Endothelial cell of hepatic sinusoid (primary cell): Measurements from ENCODE around the gene DMPK.
"Not testable (repeated sequence)": the region's sequence is repeated elsewhere in the genome, so short reads cannot be mapped to it uniquely, and the experiment has no call there.

Experiments
- in situ Hi-C: cut with HindIII; loops from 2 replicates; pipeline ENCODE4 v1.10.0; 2017; ENCODE audit warnings: low sequenced_read_pairs

The DMPK gene

DNA sequence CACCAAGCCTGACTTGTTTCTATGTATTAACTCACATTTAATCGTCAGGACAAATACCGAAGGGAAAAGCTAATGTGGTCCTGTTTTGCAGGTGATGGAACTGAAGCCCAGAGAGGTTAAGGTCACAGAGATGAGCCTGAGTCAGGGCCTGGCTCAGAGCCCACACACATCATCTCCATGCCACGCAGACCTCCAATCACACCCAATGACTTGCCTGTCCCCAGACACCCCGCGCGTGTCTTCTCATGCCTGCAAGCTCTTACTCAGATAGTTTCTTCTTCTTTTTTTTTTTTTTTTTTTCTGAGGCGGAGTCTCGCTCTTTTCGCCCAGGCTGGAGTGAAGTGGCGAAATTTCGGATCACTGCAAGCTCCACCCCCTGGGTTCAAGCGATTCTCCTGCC is 29.7 kb downstream of the DMPK start:
- in situ Hi-C loops: no loop called here

DNA sequence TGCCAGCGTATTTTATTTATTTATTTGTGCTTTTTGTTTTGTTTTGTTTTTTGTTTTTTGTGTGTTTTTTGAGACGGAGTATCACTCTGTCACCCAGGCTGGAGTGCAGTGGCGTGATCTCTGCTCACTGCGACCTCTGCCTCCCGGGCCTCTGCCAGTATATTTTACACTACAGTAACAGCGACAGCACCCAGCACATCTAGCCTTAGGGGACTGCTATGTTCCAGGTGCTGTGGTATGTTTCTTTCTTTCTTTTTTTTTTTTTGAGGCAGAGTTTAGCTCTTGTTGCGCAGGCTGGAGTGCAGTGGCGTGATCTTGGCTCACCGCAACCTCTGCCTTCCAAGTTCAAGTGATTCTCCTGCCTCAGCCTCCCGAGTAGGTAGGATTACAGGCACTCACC is 30.8 kb downstream of the DMPK start:
- in situ Hi-C loops: not testable (repeated sequence)

- in situ Hi-C loops: no loop called here
Observed at GRCh38 chr19:45747513-45747912, 34.8 kb downstream of the DMPK start.

- in situ Hi-C loops: no loop called here
Observed at GRCh38 chr19:45746866-45747265, 35.4 kb downstream of the DMPK start.

DNA sequence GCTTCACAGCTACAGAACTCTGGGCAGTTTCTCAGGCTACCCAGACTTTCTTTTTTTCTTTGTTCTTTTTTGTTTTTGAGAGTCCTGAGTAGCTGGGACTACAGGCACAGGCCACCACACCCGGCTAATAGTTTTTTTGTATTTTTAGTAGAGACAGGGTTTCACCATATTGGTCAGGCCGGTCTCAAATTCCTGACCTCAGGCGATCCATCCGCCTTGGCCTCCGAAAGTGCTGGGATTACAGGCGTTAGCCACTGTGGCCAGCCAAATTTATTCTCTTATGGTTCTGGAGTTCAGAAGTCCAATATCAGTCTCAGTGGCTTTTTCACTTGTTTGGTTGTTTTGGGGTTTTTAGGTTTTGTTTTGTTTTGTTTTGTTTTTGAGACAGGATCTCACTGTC is 36.7 kb downstream of the DMPK start:
- in situ Hi-C loops: no loop called here

DNA sequence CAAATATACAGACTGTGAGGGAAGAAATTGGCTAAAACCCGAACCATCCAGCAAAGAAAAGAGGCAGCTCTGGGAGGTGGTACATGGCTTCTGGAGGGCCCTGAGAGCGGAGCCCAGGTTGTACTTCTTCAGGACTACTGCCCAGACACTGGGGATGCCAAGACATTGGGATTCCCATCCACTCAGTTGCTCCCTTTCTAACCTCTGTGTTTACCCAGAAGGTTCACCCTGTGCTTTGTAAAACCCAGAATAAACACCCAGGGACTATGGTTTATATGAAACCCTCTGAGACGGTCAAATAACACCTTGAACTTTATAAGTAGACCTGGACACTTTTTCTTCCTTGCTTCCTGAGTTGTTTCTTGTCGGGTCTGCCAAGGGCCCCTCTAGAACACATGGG is 39.3 kb downstream of the DMPK start:
- in situ Hi-C loops: no loop called here

DNA sequence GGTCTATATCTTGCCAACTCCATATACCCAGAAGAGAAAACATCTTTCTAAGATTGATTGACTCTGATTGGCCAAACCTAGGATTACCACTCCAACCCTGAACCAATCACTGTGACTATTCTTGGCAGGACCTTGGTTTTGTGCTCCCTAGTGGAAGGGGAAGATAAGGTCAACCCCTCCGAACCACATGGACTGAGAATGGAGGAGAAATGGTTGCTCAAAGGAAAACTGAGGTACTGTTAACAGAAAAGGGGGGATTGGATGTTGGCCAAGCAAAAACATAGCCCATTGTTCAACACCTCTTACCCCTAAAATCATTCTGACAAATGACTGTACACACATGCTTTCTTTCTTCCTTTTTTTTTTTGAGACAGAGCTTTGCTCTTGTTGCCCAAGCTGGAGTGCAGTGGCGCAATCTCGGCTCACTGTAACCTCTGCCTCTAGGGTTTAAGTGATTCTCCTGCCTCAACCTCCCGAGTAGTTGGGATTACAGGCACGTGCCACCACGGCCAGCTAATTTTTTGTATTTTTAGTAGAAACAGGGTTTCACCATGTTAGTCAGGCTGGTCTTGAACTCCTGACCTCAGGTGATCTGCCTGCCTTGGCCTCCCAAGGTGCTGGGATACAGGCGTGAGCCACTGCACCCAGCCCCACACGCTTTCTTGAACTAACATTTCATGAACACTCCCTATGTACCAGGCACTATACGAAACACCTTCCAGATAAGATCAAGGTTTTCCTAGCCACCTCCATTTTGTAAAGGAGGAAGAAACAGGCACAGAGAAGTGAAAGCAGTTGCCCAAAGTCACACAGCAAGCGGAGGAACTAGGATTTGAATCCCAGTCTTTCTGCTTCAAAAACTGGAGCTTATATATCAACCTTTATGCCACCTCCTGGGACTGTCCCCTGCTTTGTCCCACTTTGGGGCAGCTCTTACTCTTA is 42.5 kb downstream of the DMPK start:
- in situ Hi-C loops: no loop called here

DNA sequence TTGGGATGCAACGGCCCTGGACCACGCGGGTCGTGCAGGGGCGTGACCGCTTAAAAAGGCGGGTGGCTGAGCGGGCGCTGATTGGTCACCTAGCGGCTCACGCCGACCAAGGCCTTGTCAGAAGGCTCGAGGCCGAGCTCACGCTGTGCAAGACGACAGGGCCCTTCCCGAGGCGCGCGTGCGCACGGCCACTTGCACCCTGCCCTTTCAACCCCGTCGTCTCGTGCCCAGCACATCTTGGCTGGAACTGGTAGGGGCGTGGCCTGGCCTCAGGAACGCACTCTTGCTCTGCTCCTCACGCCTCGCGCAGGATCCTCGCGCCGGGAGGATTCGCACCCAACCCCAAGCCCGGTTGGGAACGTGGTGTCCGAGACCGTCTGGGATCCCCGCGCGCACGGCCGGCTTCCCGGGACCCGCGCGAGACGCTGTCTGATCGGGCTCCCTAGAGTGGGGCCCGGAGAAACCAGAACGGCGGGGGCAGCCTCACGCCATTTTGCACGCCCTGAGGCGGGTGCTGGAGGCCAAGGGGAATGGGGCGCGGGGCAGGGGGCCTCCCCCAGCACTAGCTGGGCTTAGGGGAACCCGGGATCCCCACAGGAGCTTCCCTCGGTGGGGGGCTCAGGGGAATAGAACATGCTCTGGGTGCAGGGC is 49.0 kb downstream of the DMPK start, which contains the start of gene MEIOSIN:
Gene MEIOSIN (plus strand): TSS at position 280 of the 651 bp plus-strand sequence. CDS start 1,938 bp downstream, outside the sequence.
- in situ Hi-C loops: loop anchor here (5.0 kb wide), 2 partner anchors 39 to 41 kb away; partner anchors contain the start of genes QPCTL and SNRPD2

DNA sequence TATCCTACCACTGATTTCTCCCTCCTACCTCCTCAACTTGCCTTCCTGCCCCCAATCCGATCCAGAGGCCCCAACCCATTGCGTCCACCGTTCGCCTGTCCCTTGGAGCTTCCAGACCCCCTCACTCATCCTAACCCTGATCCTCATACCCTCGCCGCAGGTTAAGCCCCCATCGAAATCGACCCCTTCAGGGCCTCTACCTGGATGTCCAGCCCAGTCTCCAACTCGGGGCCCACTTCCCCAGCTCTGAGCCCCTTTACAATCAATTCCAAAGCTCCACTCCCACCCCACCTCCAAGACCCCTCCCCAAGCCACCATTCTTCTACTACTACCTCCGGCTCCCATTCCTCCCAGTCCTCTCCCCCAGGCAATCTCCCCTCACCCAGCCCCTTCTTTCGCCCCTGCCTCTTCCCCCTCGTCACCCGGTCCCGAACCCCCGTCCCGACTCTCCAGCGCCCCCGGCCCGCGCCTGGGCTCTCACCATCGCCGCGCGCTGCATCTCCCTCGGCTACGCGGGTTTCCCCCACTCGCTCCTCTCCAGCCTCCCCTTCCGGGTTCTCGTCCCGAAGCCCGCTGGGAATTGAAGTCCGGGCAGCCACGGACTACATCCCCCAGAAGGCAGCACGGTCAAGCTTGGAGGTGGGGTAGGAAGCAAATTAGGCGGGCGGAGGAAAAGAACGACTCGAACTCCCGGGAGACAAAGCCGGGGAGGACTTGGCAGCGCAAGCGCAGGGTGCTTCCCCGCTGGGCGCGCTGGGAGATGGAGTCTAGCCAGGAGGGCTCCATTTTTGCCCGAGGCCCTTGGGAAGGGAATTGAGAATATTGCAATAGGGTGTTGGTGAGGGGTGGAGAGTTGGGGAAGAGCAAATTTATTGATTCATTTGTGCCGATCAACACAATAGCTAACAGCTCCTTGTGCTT is 51.7 kb downstream of the DMPK start, which contains the start of gene FBXO46:
Gene FBXO46 (minus strand): TSS at position 529 of the 921 bp plus-strand sequence. CDS start 17,401 bp downstream, outside the sequence.
- in situ Hi-C loops: loop anchor here (5.0 kb wide), 2 partner anchors 38 to 42 kb away; partner anchors contain the start of genes QPCTL and SNRPD2

DNA sequence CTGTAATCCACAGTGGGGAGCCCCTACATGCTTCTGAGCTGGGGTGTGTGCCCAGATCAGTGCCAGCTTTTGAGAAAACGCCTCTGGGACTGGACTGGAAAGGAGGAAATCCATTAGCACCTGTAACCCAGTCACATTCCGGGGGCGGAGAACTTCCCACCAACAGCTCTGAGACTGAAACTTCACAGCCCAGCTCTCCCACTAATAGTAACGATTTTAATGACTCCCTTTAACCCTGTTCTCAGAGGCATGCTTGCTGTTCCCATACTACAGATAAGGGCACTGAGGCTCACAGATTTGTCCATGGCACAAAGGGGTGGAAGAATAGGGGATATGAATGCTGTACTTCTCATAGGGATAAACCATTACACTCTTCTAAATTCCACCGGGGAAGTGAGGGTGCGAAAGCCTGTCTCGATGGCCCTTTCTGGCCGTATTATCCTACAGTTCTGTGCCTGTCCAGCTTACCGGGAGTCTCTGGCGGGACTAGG is 52.4 kb downstream of the DMPK start:
- in situ Hi-C loops: loop anchor here (5.0 kb wide), 2 partner anchors 38 to 42 kb away; partner anchors contain the start of genes QPCTL and SNRPD2

DNA sequence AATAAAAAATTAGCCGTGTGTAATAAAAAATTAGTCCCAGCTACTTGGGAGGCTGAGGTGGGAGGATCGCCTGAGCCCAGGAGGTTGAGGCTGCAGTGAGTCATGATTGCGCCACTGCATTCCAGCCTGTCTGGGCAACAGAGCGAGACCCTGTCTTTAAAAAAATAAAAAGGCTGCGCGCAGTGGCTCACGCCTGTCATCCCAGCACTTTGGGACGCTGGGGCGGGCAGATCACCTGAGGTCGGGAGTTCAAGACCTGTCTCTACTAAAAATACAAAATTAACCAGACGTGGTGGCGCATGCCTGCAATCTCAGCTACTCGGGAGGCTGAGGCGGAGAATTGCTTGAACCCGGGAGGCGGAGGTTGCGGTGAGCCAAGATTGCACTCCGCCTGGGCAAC is 53.6 kb downstream of the DMPK start:
- in situ Hi-C loops: not testable (repeated sequence)

DNA sequence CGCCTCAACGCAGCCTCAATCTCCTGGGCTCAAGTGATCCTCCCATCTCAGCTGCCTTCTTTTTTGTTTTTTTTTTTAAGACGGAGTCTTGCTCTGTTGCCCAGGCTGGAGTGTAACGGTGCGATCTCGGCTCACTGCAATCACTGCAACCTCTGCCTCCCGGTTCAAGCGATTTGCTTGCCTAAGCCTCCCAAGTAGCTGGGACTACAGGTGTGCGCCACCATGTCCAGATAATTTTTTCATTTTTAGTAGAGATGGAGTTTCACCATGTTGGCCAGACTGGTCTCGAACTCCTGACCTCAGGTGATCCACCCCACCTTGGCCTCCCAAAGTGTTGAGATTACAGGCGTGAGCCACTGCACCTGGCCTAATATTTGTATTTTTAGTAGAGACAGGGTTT is 62.2 kb downstream of the DMPK start:
- in situ Hi-C loops: not testable (repeated sequence)
